GM21526 (cell line): ENCODE data around the gene PKN1.

Experiments
- ATAC-seq: cut with Tn5 transposase; IDR thresholded peaks from one replicate; pipeline ENCODE4 v1.9.1; 2021; ENCODE audit warnings: moderate library complexity; ENCODE audit not compliant: unreplicated experiment, low FRiP score

Gene PKN1

DNA sequence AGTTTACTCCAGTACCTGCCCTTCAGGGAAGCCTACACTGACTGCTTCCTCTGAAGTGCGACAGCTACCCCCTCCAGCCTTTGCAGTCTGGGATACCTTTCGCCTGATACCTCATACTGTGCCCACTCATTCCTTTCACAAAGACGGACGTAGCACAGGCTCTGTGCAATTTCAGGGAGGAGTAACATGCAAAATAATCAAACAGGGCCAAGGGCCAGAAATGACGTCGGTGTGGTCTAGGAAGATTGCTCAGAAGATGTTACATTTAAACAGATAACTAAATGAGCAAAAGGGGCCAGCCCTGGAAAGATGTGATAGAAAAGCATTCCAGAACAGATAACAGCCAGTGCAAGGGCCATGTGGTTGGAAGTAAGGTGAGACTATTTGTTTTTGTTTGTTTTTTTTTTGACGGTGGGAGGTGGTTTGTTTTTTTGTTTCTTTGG is 7.4 kb upstream of the PKN1 start:
- no peak for ATAC-seq

DNA sequence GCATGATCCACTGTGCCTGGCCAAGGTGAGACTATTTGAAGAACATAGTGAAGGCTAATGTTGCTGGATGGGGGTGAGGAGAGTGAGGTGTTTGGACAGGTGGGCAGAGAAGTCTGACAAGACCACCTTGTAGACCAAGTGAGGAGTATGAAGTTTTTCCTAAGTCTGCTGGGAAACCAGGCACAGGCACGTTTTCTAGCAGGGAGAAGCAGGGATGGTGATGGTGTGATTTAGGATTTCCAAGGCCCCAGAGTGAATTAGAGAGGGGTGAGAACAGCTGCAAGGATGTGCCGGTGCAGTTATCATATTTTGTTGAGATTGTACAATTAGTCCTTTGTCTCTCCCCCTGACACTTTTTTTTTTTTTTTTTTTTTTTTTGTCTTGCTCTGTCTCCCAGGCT is 5.6 kb upstream of the PKN1 start:
- no peak for ATAC-seq

DNA sequence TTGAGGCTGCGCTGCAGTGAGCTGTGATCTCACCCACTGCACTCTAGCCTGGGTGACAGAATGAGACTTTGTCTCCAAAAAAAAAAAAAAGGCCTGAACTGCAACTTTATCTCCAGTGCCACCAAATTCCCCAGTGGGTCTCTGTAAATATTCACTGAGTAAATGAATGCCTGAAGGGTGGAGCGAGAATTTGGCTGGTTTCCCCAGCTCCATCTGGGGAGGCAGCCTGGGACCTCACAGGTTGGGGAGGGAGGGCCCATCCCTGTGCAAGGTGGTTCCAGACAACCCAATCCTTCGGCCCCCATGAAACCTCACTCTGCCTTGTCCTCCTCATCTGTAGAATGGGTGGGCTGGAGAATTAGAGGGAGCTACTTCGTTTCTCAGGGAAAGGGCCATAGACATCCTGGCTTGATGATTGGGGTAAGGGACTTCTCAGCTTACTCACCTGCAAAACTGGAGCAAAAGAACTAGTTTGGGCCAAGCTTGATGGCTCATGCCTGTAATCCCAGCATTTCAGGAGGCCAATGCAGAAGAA is 4.2 kb upstream of the PKN1 start:
- ATAC-seq = no peak

DNA sequence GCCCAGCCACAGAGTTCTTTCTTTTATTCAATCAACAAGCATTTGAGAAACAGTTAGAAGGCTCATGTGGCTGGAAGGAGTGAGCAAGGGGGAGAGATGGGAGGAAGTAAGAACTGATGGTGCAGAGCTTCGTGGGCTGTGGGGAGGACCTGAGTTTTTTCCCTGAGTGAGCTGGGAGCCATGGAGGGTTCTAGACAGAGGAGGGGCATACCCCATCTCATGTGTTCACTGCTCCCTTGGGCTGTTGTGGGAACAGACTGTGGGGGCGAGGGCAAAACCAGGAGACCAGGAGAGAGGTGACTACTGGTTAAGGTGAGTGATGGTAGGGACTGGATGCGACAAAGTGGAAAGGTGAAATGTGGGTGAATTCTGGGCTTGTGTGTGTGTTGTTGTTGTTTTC is 2.4 kb upstream of the PKN1 start:
- ATAC-seq = no peak

DNA sequence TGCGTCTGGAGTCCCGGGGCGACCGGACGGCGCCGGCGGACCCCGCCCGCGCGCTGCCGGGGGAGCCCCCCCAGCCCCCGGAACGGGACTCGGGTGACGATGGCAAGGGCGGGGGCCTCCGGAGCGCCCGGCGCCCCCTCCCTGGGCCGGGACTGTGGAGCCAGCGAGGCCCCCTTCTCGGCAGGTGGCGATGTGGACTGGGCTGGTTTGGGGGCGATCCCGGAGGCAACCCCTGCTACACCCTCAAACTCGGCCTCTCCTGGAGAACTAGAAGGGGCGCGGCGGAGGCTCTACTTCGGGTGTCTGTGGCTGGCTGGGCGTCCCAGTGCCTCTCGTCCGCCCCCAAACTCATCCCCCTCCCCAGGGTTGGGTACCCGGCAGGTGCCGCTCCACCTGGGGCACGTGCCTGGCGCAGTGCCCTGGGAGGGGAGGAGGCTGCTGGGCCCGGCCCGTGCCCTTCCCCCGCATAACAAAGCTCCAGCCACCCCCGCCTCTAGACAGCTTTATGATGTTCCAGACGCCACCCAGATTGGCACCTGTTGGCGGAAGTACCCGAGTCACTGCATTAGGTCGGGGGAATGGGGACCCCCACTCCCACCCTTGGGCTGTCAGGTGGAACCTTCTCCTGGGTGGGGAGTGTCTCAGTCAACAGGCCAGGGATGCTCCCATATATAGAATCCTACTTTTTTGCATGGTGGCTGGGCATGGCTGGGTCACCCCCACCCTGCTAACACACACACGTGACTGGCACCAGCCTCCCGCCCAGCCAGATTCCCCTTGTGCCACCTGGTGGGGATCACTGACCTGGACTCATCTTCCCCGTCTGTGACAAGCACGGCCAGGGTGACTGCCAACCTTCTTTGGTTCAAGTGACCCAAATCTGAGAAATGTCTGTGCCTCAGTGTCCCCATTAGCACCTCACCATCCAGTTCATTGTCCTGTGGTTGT is 722 bp downstream of the PKN1 start:
- no peak for ATAC-seq

DNA sequence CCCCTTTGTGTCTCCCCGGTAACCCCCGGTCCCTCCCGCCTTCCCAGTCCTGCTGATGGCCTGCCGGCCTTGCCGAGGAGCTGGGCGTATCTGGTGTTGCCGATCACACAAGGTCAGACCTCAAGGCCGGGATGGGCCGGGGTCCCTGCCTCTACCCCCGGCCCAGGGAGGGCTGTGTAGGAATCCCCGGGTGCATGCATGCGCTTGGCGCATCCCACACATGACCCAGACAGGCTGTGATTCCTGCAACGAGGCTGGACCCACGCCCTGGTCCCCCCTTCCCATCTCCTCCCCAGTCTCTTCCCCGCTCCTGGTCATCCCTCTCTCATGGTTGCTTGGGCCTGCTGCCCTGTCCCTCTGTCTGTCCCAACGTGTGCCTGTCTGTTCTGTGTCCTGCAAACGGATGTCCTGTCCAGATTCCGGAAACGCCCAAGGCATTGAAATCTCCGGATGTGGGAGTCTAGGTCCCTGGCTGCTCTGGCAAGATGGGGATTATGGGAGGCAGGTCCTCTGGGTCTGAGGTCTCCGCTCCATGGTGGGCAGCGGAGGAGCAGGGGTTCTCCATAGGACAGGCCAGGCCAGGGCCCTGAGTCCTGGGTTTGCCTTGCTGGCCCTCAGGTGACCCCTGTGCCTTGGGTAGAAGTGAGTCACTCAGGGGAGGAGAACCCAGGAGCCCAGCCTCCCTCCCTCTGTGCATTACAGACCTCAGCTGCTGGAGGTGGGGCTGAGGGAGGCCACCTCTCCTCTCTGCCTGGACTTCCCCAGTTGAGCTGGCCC is 1.6 kb downstream of the PKN1 start:
- ATAC-seq = no peak

DNA sequence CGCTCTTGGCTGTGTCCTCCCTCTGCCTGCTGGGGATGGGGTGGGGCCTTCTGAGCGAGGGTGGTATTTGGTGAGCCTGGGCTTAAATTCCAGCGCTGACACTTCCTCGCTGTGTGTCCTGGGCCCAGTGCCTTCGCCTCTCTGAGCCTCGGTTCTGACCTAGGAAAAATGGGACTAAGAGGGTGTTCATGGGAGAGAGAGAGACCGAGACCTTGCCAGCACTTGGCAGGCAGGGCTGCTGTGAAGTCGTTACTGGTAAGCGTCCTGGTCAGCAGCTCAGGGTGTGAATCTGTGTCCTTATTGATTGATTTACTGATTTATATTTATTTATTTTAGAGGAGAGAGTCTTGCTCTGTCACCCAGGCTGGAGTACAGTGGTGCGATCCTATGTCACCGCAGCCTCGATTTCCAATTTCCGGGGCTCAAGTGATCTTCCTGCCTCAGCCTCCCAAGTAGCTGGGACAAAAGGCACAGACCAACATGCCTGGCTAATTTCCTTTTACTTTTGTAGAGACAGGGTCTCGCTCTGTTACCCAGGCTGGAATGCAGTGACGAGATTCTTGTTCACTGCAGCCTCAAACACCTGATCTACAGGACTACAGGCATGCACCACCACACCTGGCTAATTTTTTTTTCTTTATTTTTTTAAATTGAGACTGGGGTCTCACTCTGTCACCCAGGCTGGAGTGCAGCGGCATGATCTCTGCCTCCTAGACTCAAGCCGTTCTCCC is 2.4 kb downstream of the PKN1 start:
- no peak for ATAC-seq

DNA sequence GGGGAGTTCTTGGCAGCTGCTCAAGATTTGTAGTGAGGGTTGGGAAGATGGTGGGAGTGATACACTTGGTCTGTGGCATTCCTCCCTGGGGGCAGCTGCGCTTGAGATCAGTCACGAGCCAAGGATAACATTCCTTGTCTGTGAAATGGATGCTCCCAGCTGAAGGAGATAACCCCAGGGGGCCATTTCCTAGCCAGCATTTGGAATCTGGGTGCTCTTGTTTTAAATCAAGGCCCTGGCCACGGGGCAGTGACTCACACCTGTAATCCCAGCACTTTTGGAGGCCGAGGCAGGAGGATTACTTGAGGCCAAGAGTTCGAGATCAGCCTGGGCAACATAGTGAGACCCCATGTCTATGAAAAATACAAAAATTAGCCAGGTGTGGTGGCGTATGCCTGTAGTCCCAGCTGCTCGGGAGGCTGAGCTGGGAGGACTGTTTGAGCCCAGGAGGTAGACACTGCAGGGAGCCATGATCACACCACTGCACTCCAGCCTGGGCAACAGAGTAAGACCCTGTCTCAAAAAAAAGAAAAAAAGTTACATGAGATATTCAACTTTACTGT is 4.6 kb downstream of the PKN1 start:
- ATAC-seq = no peak

DNA sequence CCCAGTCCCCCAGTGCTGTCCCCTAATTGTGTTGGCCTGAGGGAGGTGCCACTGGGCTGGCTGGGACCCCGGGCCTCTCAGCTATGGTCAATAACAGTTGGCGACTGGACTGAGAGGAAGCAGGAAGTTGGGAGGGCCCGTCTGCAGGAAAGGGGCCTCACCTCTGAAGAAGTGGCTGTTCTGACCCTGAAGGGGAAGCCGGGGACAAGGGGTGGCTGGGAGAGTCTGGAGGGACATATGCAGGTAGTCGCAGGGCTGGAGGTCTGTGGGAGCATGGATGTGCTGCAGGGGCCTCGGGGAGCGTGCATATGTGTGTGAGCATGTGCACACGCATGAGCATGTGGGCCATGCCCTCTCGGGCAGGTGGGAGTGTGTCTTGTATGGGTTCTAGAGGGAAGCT is 5.9 kb downstream of the PKN1 start:
- no peak for ATAC-seq

DNA sequence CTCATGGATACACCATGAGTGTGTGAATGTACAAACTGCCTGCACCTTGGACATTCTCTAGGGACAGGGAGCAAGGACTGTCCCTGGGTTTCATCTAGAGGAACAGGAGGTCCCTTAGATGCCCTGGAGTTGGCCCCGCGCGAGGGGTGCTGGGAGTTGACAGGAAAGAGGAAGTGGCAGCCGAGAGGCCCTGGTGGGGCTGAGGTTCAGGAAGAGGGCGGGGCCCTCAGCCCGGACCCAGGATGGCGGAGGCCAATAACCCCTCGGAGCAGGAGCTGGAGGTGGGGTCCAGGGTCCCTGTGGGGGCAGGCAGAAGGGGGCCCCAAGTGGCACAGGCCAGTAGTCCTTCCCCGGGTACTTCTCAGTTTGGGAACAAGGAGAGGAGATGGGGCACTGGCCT is 6.9 kb downstream of the PKN1 start:
- peak; percentile 77 for ATAC-seq

DNA sequence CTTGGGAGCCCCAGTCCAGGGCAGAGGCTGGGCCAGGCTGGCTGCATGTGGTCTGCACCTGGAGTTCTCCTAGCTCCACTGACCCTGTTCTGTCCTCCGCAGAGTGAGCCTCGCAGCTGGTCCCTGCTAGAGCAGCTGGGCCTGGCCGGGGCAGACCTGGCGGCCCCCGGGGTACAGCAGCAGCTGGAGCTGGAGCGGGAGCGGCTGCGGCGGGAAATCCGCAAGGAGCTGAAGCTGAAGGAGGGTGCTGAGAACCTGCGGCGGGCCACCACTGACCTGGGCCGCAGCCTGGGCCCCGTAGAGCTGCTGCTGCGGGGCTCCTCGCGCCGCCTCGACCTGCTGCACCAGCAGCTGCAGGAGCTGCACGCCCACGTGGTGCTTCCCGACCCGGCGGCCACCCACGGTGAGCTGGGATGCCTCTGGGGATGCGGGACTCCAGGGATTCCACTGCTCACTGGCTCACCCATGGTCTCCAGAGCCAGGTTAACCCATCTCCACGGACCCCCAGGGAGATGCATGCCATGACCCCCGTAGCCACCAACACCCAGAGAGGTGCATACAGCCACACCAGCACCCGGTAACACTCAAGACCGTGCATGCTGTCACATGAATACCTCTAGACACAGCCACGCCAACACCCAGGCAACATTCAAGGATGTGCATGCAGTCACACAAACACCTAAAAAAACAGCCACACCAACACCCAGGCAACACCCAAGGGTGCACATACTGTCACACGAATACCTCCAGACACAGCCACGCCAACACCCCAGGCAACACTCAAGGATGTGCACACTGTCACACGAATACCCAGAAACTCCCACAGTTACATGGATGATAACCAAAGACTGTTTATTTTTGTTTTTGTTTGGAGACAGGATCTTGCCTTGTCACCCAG is 8.2 kb downstream of the PKN1 start:
- no peak for ATAC-seq

DNA sequence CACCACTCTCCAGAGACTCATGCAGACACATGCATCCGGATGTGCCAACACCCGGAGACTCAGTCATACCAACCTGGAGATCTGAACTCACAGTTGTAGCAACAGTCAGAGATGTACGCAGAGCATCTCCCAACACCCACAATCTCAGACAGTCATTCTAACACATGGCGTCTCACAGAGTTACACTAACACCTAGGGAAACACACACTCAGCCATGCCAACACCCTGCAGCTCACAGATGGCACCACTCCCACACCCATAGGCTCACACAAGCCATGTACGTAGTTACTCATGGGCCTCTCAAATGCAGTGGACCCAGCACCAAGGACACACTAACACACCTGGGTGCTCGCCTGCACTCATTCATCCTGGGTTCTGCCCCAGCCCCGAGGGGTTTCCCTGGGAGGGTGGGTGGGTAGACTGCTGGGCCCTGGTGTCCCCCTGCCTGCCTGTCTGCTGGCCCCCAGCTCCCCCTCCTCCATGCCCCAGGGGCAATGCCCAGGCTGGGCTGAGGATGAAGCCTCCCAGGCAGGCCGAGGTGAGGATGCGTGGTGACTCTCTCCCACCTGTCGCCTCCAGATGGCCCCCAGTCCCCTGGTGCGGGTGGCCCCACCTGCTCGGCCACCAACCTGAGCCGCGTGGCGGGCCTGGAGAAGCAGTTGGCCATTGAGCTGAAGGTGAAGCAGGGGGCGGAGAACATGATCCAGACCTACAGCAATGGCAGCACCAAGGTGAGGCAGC is 10.0 kb downstream of the PKN1 start:
- no peak for ATAC-seq

DNA sequence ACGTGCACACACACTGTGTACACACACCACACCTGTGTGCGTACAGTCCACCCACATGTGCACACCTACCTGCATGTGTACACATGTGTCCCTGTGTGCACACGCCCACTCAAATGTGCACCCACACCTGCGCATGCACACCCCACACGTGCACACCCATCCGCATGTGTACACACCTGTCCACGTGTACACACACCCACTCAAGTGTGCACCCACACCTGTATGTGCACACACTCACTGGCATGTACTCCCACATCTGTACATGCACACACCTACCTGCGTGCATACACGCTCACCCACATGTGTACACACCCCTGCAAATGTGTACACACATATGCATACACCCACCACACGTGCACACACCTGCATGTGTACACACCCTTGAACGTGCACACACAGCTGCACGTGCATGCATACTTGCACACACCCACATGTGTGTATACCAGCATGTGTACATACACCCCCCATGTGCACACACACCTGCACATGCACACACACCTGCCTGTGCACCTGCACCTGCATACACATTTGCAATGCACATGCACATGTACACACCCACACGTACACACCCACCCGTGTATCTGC is 10.6 kb downstream of the PKN1 start:
- ATAC-seq = no peak

DNA sequence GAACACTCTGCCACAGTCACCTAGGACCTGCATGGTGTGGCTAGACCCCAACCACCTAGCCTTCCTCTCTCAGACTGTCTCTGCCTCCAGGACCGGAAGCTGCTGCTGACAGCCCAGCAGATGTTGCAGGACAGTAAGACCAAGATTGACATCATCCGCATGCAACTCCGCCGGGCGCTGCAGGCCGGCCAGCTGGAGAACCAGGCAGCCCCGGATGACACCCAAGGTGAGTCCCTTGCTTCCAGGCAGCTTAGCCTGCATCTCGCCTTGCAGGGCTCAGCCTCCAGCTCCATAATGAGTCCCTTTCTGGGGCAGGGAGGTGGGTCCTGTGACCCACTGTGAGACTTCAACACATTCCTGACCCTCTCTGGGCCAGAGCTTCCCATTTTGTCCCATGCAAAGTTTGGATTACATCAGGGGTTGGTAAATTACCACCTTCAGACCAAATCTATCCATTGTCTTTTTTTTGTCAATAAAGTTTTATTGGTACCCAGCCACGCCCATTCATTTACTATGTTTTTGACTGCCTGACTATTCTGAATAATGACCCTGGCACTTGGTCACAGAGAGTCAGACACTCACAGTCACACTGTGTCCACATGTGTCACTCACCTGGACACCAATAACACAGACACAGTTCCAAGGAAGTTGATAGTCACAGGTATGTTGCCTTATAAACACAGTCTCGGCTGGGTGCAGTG is 13.4 kb downstream of the PKN1 start:
- ATAC-seq = no peak

DNA sequence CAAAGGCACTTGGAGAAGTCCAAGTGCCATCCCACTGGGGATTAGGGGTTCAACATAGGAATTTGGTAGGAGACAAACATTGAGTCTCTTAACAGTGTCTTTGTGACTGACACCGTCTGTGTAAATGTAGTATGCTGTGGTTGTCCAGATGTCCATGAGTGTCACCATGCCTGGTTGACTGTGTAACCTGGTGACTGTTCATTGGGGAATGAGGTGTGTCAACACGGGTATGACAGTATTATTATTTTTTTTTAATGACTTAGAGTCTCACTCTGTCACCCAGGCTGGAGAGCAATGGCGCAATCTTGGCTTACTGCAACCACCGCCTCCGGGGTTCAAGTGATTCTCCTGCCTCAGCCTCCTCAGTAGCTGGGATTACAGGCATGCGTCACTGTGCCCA is 16.2 kb downstream of the PKN1 start:
- no peak for ATAC-seq

DNA sequence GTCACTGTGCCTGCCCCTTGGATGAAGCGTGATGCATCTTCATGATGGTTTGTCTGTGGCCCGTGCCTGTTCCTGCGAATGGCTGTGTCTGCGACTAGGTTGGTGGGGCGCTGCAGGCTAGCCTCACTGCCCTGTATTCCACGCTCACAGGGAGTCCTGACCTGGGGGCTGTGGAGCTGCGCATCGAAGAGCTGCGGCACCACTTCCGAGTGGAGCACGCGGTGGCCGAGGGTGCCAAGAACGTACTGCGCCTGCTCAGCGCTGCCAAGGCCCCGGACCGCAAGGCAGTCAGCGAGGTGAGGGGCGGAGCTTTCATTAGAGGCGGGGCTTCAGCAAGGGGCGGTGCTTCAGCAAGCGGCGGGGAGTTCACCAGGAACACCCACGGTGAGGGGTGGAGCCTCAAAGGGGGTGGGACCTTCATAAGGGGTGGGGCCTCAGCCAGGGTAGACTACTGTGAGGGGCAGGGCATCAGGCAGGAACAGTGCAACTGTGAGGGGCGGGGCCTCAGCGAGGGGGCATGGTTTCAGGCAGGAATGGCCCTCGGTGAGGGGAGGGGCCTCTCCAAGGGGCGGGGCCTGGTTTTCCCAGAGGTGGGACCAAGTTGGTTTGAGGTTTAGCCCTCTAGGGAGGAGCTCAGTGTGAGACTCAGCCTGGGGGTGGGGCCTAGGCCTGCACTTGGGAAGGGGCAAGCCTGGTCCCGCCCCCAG is 17.2 kb downstream of the PKN1 start:
- no peak for ATAC-seq

DNA sequence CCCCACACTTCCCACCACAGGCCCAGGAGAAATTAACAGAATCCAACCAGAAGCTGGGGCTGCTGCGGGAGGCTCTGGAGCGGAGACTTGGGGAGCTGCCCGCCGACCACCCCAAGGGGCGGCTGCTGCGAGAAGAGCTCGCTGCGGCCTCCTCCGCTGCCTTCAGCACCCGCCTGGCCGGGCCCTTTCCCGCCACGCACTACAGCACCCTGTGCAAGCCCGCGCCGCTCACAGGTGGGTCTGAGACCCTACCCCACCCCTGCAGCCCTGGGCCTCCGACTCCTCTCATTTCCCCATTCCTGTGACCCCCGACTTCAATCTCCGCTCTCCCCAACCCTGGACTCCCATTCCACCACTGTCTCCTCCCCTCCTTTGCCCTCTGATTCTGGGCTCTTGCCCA is 17.8 kb downstream of the PKN1 start:
- ATAC-seq = no peak
